HG03139 (cell line): Measurements from ENCODE around the gene BICD2.
"Not testable (repeated sequence)": the region's sequence is repeated elsewhere in the genome, so short reads cannot be mapped to it uniquely, and the experiment has no call there.

Experiments used
- ATAC-seq: cut with Tn5 transposase; IDR thresholded peaks from one replicate; pipeline ENCODE4 v1.9.1; 2021; ENCODE audit not compliant: unreplicated experiment

Gene BICD2

GRCh38 chr9:92771309-92771708 lies 6.7 kb upstream of the BICD2 start:
- ATAC-seq, result no peak

GRCh38 chr9:92770360-92770995 lies 5.8 kb upstream of the BICD2 start:
- no peak for ATAC-seq

GRCh38 chr9:92769990-92770359 lies 5.3 kb upstream of the BICD2 start:
- ATAC-seq, result no peak

- ATAC-seq, result no peak
Observed at GRCh38 chr9:92769286-92769685, 4.7 kb upstream of the BICD2 start.

- ATAC-seq, result not testable (repeated sequence)
Observed at GRCh38 chr9:92768816-92769215, 4.2 kb upstream of the BICD2 start.

- no peak for ATAC-seq
Observed at GRCh38 chr9:92767066-92768054, 2.7 kb upstream of the BICD2 start.

- ATAC-seq, result peak; percentile 37
Observed at GRCh38 chr9:92764988-92765936, 629 bp upstream of the BICD2 start.

GRCh38 chr9:92763721-92764380 lies 782 bp downstream of the BICD2 start:
- no peak for ATAC-seq

GRCh38 chr9:92762781-92763708 lies 1.6 kb downstream of the BICD2 start:
- ATAC-seq, result no peak

- no peak for ATAC-seq
Observed at GRCh38 chr9:92762196-92762595, 2.4 kb downstream of the BICD2 start.

GRCh38 chr9:92761686-92762085 lies 2.9 kb downstream of the BICD2 start:
- no peak for ATAC-seq

GRCh38 chr9:92760494-92760893 lies 4.1 kb downstream of the BICD2 start:
- no peak for ATAC-seq

GRCh38 chr9:92760070-92760469 lies 4.6 kb downstream of the BICD2 start:
- ATAC-seq, result no peak

- ATAC-seq, result no peak
Observed at GRCh38 chr9:92759446-92759845, 5.2 kb downstream of the BICD2 start.

GRCh38 chr9:92756792-92757191 lies 7.8 kb downstream of the BICD2 start:
- ATAC-seq, result no peak

GRCh38 chr9:92754091-92754745 lies 10.4 kb downstream of the BICD2 start:
- no peak for ATAC-seq

GRCh38 chr9:92752812-92753404 lies 11.7 kb downstream of the BICD2 start:
- no peak for ATAC-seq

- ATAC-seq, result no peak
Observed at GRCh38 chr9:92749934-92750315, 14.7 kb downstream of the BICD2 start.
